ENCODE data around the gene PRKCD. TPM values are rescaled to one million over a fixed set of nuclear protein-coding genes. Genes with fewer than 3 reads are reported as not detected.
A peak's percentile ranks its signal among the peaks of the same experiment; 100 is the strongest.

The PRKCD gene
- total RNA-seq, 2 experiments from 2014 or later = 13.3 to 108 TPM

DNA sequence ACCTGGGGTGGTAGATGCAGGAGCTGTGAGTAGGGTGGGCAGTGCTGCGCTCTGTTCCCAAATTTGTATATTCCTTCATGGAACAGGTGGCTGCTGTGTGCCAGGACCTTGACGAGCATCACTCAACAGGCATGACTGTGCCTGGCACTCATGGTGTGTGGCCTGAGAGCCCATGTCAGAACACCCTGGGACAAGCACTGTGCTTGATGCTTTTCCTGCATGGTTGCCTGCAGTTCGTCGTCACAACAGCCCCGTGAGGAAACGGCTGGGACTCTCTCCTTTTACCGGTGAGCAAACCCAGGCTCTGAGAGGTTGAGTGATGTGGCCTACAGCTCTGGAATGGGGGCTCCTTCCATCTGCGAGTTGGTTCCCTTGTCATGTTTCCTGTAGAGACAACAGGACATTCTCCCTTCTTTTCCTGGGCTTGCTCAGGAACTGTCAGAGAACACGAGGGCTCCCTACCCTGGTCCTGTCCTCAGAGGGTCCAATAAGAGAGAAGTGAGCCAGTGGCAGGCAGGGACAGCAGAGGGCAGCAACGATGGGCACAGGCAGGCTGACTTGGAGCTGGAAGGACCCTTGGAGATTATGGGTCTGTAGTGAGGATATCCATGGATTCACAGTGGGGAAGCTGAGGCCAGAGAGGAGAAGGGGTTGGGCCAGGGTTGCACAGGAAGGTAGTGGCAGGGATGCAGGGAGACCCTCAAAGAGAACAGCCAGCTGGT lies 37.4 kb downstream of the PRKCD start:
- peak overlapping the region; percentile 2 for H3K27ac ChIP-seq (ENCODE audit: low read depth, low read length, poor library complexity, severe bottlenecking)
- peaks cover 46% of the 10 kb centered on the region for H3K79me2 ChIP-seq (ENCODE audit: insufficient read depth, low read depth, low read length)
- peak overlapping the region; percentile 93 for H3K4me2 ChIP-seq (ENCODE audit: low read length)
- H3K9me2 ChIP-seq (ENCODE audit: insufficient read depth, low read length) = no peaks in the 10 kb centered on the region
- no peaks in the 10 kb centered on the region for H3K9me3 ChIP-seq (ENCODE audit: low read length)
- no peaks in the 10 kb centered on the region for H4K20me1 ChIP-seq (ENCODE audit: insufficient read depth, low read length)
- ChIA-PET CTCF (ENCODE audit: unreplicated experiment) (interaction anchor here (0.6 to 1.0 kb wide), 4 partner anchors 24 to 115 kb away, joined by 3 to 6 read pairs (median 4); no protein-coding TSS in a partner anchor), POLR2A (interaction anchor here (0.9 to 1.2 kb wide), 4 partner anchors 19 to 69 kb away, joined by 3 to 4 read pairs (median 3); partner anchors contain the start of gene RFT1)
- H3K36me3 ChIP-seq (ENCODE audit: insufficient read depth, low read length) = peaks cover 69% of the 10 kb centered on the region
- TF ChIP-seq, protein P1, sequence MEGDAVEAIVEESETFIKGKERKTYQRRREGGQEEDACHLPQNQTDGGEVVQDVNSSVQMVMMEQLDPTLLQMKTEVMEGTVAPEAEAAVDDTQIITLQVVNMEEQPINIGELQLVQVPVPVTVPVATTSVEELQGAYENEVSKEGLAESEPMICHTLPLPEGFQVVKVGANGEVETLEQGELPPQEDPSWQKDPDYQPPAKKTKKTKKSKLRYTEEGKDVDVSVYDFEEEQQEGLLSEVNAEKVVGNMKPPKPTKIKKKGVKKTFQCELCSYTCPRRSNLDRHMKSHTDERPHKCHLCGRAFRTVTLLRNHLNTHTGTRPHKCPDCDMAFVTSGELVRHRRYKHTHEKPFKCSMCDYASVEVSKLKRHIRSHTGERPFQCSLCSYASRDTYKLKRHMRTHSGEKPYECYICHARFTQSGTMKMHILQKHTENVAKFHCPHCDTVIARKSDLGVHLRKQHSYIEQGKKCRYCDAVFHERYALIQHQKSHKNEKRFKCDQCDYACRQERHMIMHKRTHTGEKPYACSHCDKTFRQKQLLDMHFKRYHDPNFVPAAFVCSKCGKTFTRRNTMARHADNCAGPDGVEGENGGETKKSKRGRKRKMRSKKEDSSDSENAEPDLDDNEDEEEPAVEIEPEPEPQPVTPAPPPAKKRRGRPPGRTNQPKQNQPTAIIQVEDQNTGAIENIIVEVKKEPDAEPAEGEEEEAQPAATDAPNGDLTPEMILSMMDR (conservative IDR thresholded peaks at IDR 0.05; ENCODE audit: low read length) = no peak; the same call in 1 of the 2 replicates
- TF ChIP-seq EZH2phosphoT487 (IDR thresholded peaks at IDR 0.05; ENCODE audit: borderline replicate concordance, low read depth, low read length) = no peak
- no TSS peak for BruUV-seq (replicated peaks)
- no peak overlapping the region for H2AFZ ChIP-seq (ENCODE audit: low read length)
- intact Hi-C loops (cut with micrococcal nuclease; ENCODE audit: unreplicated experiment) = no loop called here
- peak overlapping the region; percentile 71 for H3K4me3 ChIP-seq (ENCODE audit: low read depth, low read length, poor library complexity, severe bottlenecking)
- DNase-seq (ENCODE audit: low spot score) = peak; percentile 48
- H3K4me1 ChIP-seq (ENCODE audit: insufficient read depth, low read length, poor library complexity, severe bottlenecking) = peaks cover 57% of the 10 kb centered on the region

DNA sequence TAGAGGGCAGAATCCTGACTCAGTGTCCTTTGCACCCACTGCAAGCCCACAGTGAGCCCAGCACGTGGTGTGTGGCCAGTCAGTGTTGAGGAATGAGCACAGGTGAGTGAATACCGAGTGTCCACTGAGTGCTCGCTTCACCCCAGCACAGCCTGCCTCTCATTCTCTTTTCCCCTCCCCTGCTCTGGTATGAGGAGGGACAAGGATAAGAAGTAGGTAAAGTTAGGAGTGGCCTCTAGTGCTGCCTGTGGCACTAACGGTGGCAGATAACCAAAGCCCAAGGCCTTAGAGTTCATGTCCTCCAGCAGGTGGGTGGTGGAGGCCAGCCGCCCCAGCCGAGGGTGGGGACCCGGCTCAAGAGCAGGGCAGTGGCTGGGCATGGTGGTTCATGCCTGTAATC lies 38.0 kb downstream of the PRKCD start:
- Histone ChIP-seq H3K36me3 (ENCODE audit: insufficient read depth, low read length) (peaks cover 67% of the 10 kb centered on the region), H3K27ac (ENCODE audit: low read depth, low read length, poor library complexity, severe bottlenecking) (no peak overlapping the region), H3K9me2 (ENCODE audit: insufficient read depth, low read length) (no peaks in the 10 kb centered on the region), H2AFZ (ENCODE audit: low read length) (no peak overlapping the region), H3K9me3 (ENCODE audit: low read length) (no peaks in the 10 kb centered on the region), H4K20me1 (ENCODE audit: insufficient read depth, low read length) (no peaks in the 10 kb centered on the region), H3K4me1 (ENCODE audit: insufficient read depth, low read length, poor library complexity, severe bottlenecking) (peaks cover 51% of the 10 kb centered on the region), H3K4me2 (ENCODE audit: low read length) (peak overlapping the region; percentile 93), H3K4me3 (ENCODE audit: low read depth, low read length, poor library complexity, severe bottlenecking) (peak overlapping the region; percentile 71), H3K79me2 (ENCODE audit: insufficient read depth, low read depth, low read length) (peaks cover 46% of the 10 kb centered on the region)
- TF ChIP-seq, protein P1 (conservative IDR thresholded peaks at IDR 0.05; ENCODE audit: low read length) = no peak
- TF ChIP-seq EZH2phosphoT487 (IDR thresholded peaks at IDR 0.05; ENCODE audit: borderline replicate concordance, low read depth, low read length) = no peak
- DNase-seq (ENCODE audit: low spot score) = no peak
- intact Hi-C loops (cut with micrococcal nuclease; ENCODE audit: unreplicated experiment) = no loop called here
- ChIA-PET POLR2A (interaction anchor here (0.9 to 1.1 kb wide), 2 partner anchors 18 to 69 kb away, joined by 3 read pairs; partner anchors contain the start of gene RFT1), CTCF (ENCODE audit: unreplicated experiment) (interaction anchor here (0.6 kb wide), 1 partner anchor 116 kb away, joined by 3 read pairs; no protein-coding TSS in a partner anchor)
- no TSS peak for BruUV-seq (replicated peaks)

DNA sequence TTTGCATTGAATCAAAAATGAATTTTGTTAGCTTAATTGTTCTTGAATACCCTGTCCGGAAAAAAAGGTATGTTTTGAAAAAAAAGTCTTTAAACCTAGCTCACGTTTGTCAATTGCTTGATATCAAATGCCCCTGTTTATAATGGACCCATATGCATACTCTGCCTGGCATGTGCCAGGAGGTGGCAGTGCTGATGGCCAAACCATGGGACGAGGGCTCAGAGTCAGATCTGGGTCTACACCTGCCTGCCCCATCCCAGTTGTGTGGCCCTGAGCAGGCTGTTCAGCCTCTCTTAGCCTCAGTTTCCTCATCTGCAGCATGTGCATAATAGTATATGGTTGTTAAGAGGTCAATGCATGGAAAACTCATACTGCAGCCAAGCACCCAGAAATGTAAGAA lies 38.8 kb downstream of the PRKCD start:
- Histone ChIP-seq H3K9me3 (ENCODE audit: low read length) (no peaks in the 10 kb centered on the region), H4K20me1 (ENCODE audit: insufficient read depth, low read length) (no peaks in the 10 kb centered on the region), H3K79me2 (ENCODE audit: insufficient read depth, low read depth, low read length) (peaks cover 51% of the 10 kb centered on the region), H3K4me1 (ENCODE audit: insufficient read depth, low read length, poor library complexity, severe bottlenecking) (peaks cover 43% of the 10 kb centered on the region), H3K4me2 (ENCODE audit: low read length) (peak overlapping the region; percentile 39), H3K9me2 (ENCODE audit: insufficient read depth, low read length) (no peaks in the 10 kb centered on the region), H2AFZ (ENCODE audit: low read length) (no peak overlapping the region), H3K4me3 (ENCODE audit: low read depth, low read length, poor library complexity, severe bottlenecking) (peak overlapping the region; percentile 35), H3K36me3 (ENCODE audit: insufficient read depth, low read length) (peaks cover 67% of the 10 kb centered on the region), H3K27ac (ENCODE audit: low read depth, low read length, poor library complexity, severe bottlenecking) (no peak overlapping the region)
- TSS peak; percentile 22 for BruUV-seq (replicated peaks)
- TF ChIP-seq, protein P1 (conservative IDR thresholded peaks at IDR 0.05; ENCODE audit: low read length) = peak; percentile 65
- TF ChIP-seq EZH2phosphoT487 (IDR thresholded peaks at IDR 0.05; ENCODE audit: borderline replicate concordance, low read depth, low read length) = no peak
- ChIA-PET CTCF (ENCODE audit: unreplicated experiment) (no interaction called here), POLR2A (interaction anchor here (0.5 to 0.6 kb wide), 2 partner anchors 14 to 18 kb away, joined by 3 to 6 read pairs; no protein-coding TSS in a partner anchor)
- intact Hi-C loops (cut with micrococcal nuclease; ENCODE audit: unreplicated experiment) = no loop called here
- no peak for DNase-seq (ENCODE audit: low spot score)
